Coronary artery (tissue), 2 donors: ENCODE measurements around the gene STAC2.
"Not testable (repeated sequence)": the region's sequence is repeated elsewhere in the genome, so short reads cannot be mapped to it uniquely, and the experiment has no call there.

ENCODE experiments used
- DNase-seq: peaks from one replicate; pipeline ENCODE4 v3.0.0-alpha.2; 2017; ENCODE audit warnings: low spot score
- H3K27ac ChIP-seq, 2 donors: fragments of 200-600 bp; sonication (generic); one replicate each; pipeline ENCODE4 v1.5.1; 2016 to 2019
- H3K4me3 ChIP-seq: fragments of 200-600 bp; sonication (generic); 2 replicates; pipeline ENCODE4 v1.5.1; 2016; ENCODE audit warnings: mild to moderate bottlenecking, moderate library complexity
- CTCF ChIP-seq: fragments of 200-600 bp; sonication (generic); IDR thresholded peaks from one replicate; pipeline ENCODE4 v1.5.1; 2019; ENCODE audit warnings: antibody characterized with exemption

STAC2 gene

GRCh38 chr17:39225308-39225958, at the start of gene STAC2:
STAC2 (minus strand) TSS chr17:39225945; CDS start chr17:39225502, 443 bp downstream.
- no peak for TF ChIP-seq CTCF
- Histone ChIP-seq H3K27ac (peak within 1 kb of the TSS; percentile 33 to 70), H3K4me3 (peak within 1 kb of the TSS; percentile 69)
- no peak for DNase-seq

- TF ChIP-seq CTCF = no peak
- Histone ChIP-seq H3K27ac (no peak overlapping the region), H3K4me3 (no peak overlapping the region)
- no peak for DNase-seq
Measured at GRCh38 chr17:39271546-39271945, 45.8 kb upstream of the STAC2 start.

GRCh38 chr17:39270923-39271322, 45.2 kb upstream of the STAC2 start:
- no peak for TF ChIP-seq CTCF
- no peak for DNase-seq
- H3K27ac ChIP-seq = no peak overlapping the region
- no peak overlapping the region for H3K4me3 ChIP-seq

GRCh38 chr17:39264119-39264518, 38.4 kb upstream of the STAC2 start:
- no peak for DNase-seq
- no peak overlapping the region for H3K4me3 ChIP-seq
- H3K27ac ChIP-seq = no peak overlapping the region
- TF ChIP-seq CTCF = no peak

- no peak overlapping the region for H3K4me3 ChIP-seq
- TF ChIP-seq CTCF = no peak
Measured at GRCh38 chr17:39261286-39261685, 35.5 kb upstream of the STAC2 start.

GRCh38 chr17:39252788-39253460, 27.2 kb upstream of the STAC2 start:
- no peak overlapping the region for H3K4me3 ChIP-seq
- H3K27ac ChIP-seq = no peak overlapping the region
- DNase-seq = no peak
- no peak for TF ChIP-seq CTCF

More at GRCh38 chr17:39261286-39261685, 35.5 kb upstream of the STAC2 start:
- H3K27ac ChIP-seq = no peak overlapping the region
- DNase-seq = no peak

- DNase-seq = no peak
- TF ChIP-seq CTCF = no peak
- Histone ChIP-seq H3K27ac (no peak overlapping the region), H3K4me3 (no peak overlapping the region)
Measured at GRCh38 chr17:39251997-39252396, 26.3 kb upstream of the STAC2 start.

GRCh38 chr17:39250076-39250475, 24.3 kb upstream of the STAC2 start:
- not testable (repeated sequence) for H3K4me3 ChIP-seq, H3K27ac ChIP-seq, DNase-seq
